PC-3 (cell line): ENCODE data around the gene MGAT2. TPM values are rescaled to one million over a fixed set of nuclear protein-coding genes. Genes with fewer than 3 reads are reported as not detected.

Experiments
- ATAC-seq: fragments of 200-7000 bp; cut with Tn5 transposase; 2 replicates; pipeline ENCODE4 v1.9.1; 2020; ENCODE audit warnings: mild to moderate bottlenecking, moderate library complexity
- BruUV-seq: library from RNA; stranded (reverse); fragments of 400-500 nt; replicated peaks from 2 replicates; lab custom pipeline; 2021; lab: Mats Ljungman, UMichigan
- CTCF ChIA-PET: fragments of 300-600 bp; sonication (Branson Sonifier 250); formaldehyde crosslinking; loops from one replicate; lab custom pipeline; 2022; ENCODE audit warnings: antibody characterized with exemption; lab: Charles Lee
- POLR2A ChIA-PET: fragments of 300-600 bp; sonication (Branson Sonifier 250); formaldehyde crosslinking; loops from one replicate; lab custom pipeline; 2022; ENCODE audit warnings: antibody characterized with exemption; ENCODE audit not compliant: unreplicated experiment; lab: Charles Lee
- DNase-seq: peaks from one replicate; pipeline ENCODE4 v3.0.0-alpha.2; 2015
- H2AFZ ChIP-seq: fragments of 300-600 bp; sonication (generic); 2 replicates; pipeline ENCODE4 v1.6.0; 2016; ENCODE audit warnings: antibody characterized with exemption, low read length
- H3F3A ChIP-seq: fragments of 300-600 bp; sonication (generic); one replicate; pipeline ENCODE4 v1.6.0; 2017; ENCODE audit warnings: antibody characterized with exemption, low read length, control low read depth, mild to moderate bottlenecking; ENCODE audit not compliant: unreplicated experiment
- H3K27ac ChIP-seq: fragments of 300-600 bp; sonication (generic); 2 replicates; pipeline ENCODE4 v1.5.1; 2016; ENCODE audit warnings: mild to moderate bottlenecking, low read length
- H3K27me3 ChIP-seq: fragments of 300-600 bp; sonication (generic); 2 replicates; pipeline ENCODE4 v1.6.1; 2016; ENCODE audit warnings: low read length, mixed read lengths
- H3K36me3 ChIP-seq: fragments of 300-600 bp; sonication (generic); 2 replicates; pipeline ENCODE4 v1.6.1; 2016; ENCODE audit warnings: low read depth, mixed run types, low read length, mixed read lengths
- H3K4me1 ChIP-seq: fragments of 300-600 bp; sonication (generic); 2 replicates; pipeline ENCODE4 v1.5.1; 2016; ENCODE audit warnings: low read length; ENCODE audit not compliant: insufficient read depth
- H3K4me2 ChIP-seq: fragments of 300-600 bp; sonication (generic); 2 replicates; pipeline ENCODE4 v1.6.0; 2016; ENCODE audit warnings: low read length
- H3K4me3 ChIP-seq: fragments of 300-600 bp; sonication (generic); 2 replicates; pipeline ENCODE4 v1.5.1; 2016; ENCODE audit warnings: mild to moderate bottlenecking, low read length, mixed read lengths
- H3K79me2 ChIP-seq: fragments of 300-600 bp; sonication (generic); 2 replicates; pipeline ENCODE4 v1.6.1; 2017; ENCODE audit warnings: low read length, mixed read lengths
- H3K9ac ChIP-seq: fragments of 300-600 bp; sonication (generic); 2 replicates; pipeline ENCODE4 v1.6.0; 2016; ENCODE audit warnings: mild to moderate bottlenecking, low read length
- H3K9me2 ChIP-seq: fragments of 300-600 bp; sonication (generic); replicated peaks from 2 replicates; pipeline ENCODE4 v1.6.1; 2016; ENCODE audit warnings: mixed run types, low read length, mixed read lengths
- H3K9me3 ChIP-seq: fragments of 300-600 bp; sonication (generic); 2 replicates; pipeline ENCODE4 v1.6.1; 2016; ENCODE audit warnings: low read length, mixed read lengths
- H4K20me1 ChIP-seq: fragments of 300-600 bp; sonication (generic); 2 replicates; pipeline ENCODE4 v1.6.1; 2016; ENCODE audit warnings: low read length, mixed read lengths
- CTCF ChIP-seq: fragments of 300-600 bp; sonication (generic); conservative IDR thresholded peaks from 2 replicates; pipeline ENCODE4 v1.5.1; 2017; ENCODE audit warnings: antibody characterized with exemption, low read depth, mild to moderate bottlenecking, low read length
- EZH2 ChIP-seq: fragments of 300-600 bp; sonication (generic); IDR thresholded peaks from one replicate; pipeline ENCODE4 v1.6.1; 2017; ENCODE audit warnings: antibody characterized with exemption, mild to moderate bottlenecking, low read length; ENCODE audit not compliant: unreplicated experiment
- EZH2phosphoT487 ChIP-seq: fragments of 300-600 bp; sonication (generic); IDR thresholded peaks from 2 replicates; pipeline ENCODE4 v1.6.1; 2018; ENCODE audit warnings: mild to moderate bottlenecking, antibody characterized with exemption, low read length, borderline replicate concordance
- intact Hi-C: fragments of 100-400 bp; cut with micrococcal nuclease; formaldehyde crosslinking; loops from 2 replicates; pipeline ENCODE4 v1.9.0; 2023
- total RNA-seq: library from RNA; depleted of rRNA; stranded (reverse); fragments of >200 nt; gene quantifications from 2 replicates; pipeline ENCODE4 v1.2.3, GENCODE V29; 2014

The MGAT2 gene
- total RNA-seq, 1 experiment from 2014 or later: 39.5 TPM

- Histone ChIP-seq H3K9ac (peak within 1 kb of the TSS; percentile 97), H3K36me3 (peaks cover 8% of the 10 kb centered on the region; the same call in 1 of the 2 replicates), H2AFZ (peak within 1 kb of the TSS; percentile 90), H3K9me2 (no peaks in the 10 kb centered on the region), H3K79me2 (peaks cover 60% of the 10 kb centered on the region), H3K9me3 (no peaks in the 10 kb centered on the region), H3K4me3 (peak within 1 kb of the TSS; percentile 94), H3K27me3 (no peaks in the 10 kb centered on the region), H3K27ac (peak within 1 kb of the TSS; percentile 82), H4K20me1 (no peaks in the 10 kb centered on the region), H3F3A (no peaks in the 10 kb centered on the region), H3K4me2 (peak within 1 kb of the TSS; percentile 97), H3K4me1 (peaks cover 29% of the 10 kb centered on the region)
- CTCF ChIA-PET: interaction anchor here (0.6 to 0.9 kb wide), 2 partner anchors 25 to 34 kb away, joined by 3 to 6 read pairs; no protein-coding TSS in a partner anchor
- BruUV-seq: no TSS peak
- intact Hi-C loops: loop anchor here (1.0 kb wide), 1 partner anchor 22 kb away; the partner anchor contains the start of genes MGAT2 and RPL36AL
- TF ChIP-seq EZH2 (no peak), CTCF (no peak), EZH2phosphoT487 (no peak)
- DNase-seq: peak; percentile 79
- peak; percentile 63 for ATAC-seq
- POLR2A ChIA-PET: interaction anchor here (0.5 to 1.1 kb wide), 5 partner anchors 12 to 1366 kb away, joined by 4 to 9 read pairs (median 5); partner anchors contain the start of genes MGAT2 and RPL36AL
These were observed 21.9 kb upstream of the MGAT2 start, which contains the start of gene LRR1 for GRCh38 chr14:49598485-49599300. LRR1 (plus strand) TSS chr14:49598940; CDS start chr14:49599021, 81 bp downstream.

GRCh38 chr14:49607583-49607982, 13.0 kb upstream of the MGAT2 start:
- no peak overlapping the region for H3K4me3 ChIP-seq
- ATAC-seq (no peak), DNase-seq (no peak)
- H3F3A ChIP-seq: no peaks in the 10 kb centered on the region
- peaks cover 28% of the 10 kb centered on the region for H3K36me3 ChIP-seq
- peaks cover 23% of the 10 kb centered on the region; the same call in 1 of the 2 replicates for H3K79me2 ChIP-seq
- BruUV-seq: TSS peak; percentile 26
- ChIA-PET CTCF (no interaction called here), POLR2A (no interaction called here)
- H3K27ac ChIP-seq: no peak overlapping the region
- TF ChIP-seq EZH2: no peak
- TF ChIP-seq EZH2phosphoT487: no peak
- TF ChIP-seq CTCF: no peak
- no peaks in the 10 kb centered on the region for H3K9me3 ChIP-seq
- intact Hi-C loops: no loop called here
- H2AFZ ChIP-seq: no peak overlapping the region
- H4K20me1 ChIP-seq: no peaks in the 10 kb centered on the region
- no peak overlapping the region for H3K4me2 ChIP-seq
- H3K9ac ChIP-seq: no peak overlapping the region
- no peaks in the 10 kb centered on the region for H3K9me2 ChIP-seq
- H3K4me1 ChIP-seq: no peaks in the 10 kb centered on the region
- no peaks in the 10 kb centered on the region for H3K27me3 ChIP-seq
